Panc1 (cell line): Measurements from ENCODE around the gene DNAH7.

Source experiments
- POLR2AphosphoS5 ChIP-seq: IDR thresholded peaks from 2 replicates; pipeline ENCODE4 v1.6.1; 2012; ENCODE audit warnings: mild to moderate bottlenecking, low read depth, low read length, moderate library complexity
- TCF7L2 ChIP-seq: IDR thresholded peaks from 2 replicates; pipeline ENCODE4 v1.6.1; 2011; ENCODE audit warnings: mild to moderate bottlenecking, low read depth, low read length, inconsistent platforms
- TF ChIP-seq, protein P1 (sequence below): fragments of 450-650 bp; IDR thresholded peaks from 2 replicates; pipeline ENCODE4 v1.5.1; 2017; ENCODE audit warnings: mild to moderate bottlenecking

GRCh38 chr2:195857132-195857531, 211.5 kb downstream of the DNAH7 start:
- TF ChIP-seq, protein P1, sequence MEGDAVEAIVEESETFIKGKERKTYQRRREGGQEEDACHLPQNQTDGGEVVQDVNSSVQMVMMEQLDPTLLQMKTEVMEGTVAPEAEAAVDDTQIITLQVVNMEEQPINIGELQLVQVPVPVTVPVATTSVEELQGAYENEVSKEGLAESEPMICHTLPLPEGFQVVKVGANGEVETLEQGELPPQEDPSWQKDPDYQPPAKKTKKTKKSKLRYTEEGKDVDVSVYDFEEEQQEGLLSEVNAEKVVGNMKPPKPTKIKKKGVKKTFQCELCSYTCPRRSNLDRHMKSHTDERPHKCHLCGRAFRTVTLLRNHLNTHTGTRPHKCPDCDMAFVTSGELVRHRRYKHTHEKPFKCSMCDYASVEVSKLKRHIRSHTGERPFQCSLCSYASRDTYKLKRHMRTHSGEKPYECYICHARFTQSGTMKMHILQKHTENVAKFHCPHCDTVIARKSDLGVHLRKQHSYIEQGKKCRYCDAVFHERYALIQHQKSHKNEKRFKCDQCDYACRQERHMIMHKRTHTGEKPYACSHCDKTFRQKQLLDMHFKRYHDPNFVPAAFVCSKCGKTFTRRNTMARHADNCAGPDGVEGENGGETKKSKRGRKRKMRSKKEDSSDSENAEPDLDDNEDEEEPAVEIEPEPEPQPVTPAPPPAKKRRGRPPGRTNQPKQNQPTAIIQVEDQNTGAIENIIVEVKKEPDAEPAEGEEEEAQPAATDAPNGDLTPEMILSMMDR, result no peak
- TF ChIP-seq POLR2AphosphoS5 (no peak), TCF7L2 (no peak)
